SK-N-SH (cell line): ENCODE results near the gene FBXO10. TPM values are rescaled to one million over a fixed set of nuclear protein-coding genes. Genes with fewer than 3 reads are reported as not detected.

Source experiments
- CTCF ChIA-PET: fragments of 300-600, 350-600 bp; formaldehyde crosslinking; extraction: SDS; loops from one replicate; lab custom pipeline; 2021; lab: Yijun Ruan, JAX
- POLR2A ChIA-PET: fragments of 350-600 bp; sonication (Branson Sonifier 250); formaldehyde crosslinking; extraction: SDS; loops from one replicate; lab custom pipeline; 2020; ENCODE audit warnings: antibody characterized with exemption, inconsistent platforms; lab: Yijun Ruan, JAX
- DNase-seq: peaks from one replicate; pipeline ENCODE4 v3.0.0; 2012
- H2AFZ ChIP-seq: fragments of 200-600 bp; sonication (generic); 2 replicates; pipeline ENCODE4 v1.8.1; 2016; ENCODE audit warnings: antibody characterized with exemption, mild to moderate bottlenecking, low read depth
- H3F3A ChIP-seq: fragments of 200-600 bp; sonication (generic); replicated peaks from 2 replicates; pipeline ENCODE3; 2016; ENCODE audit warnings: antibody characterized with exemption, mild to moderate bottlenecking; ENCODE audit not compliant: insufficient read depth
- H3K27ac ChIP-seq, 2 experiments: fragments of 200-500 bp in 1 of 2; fragments of 200-600 bp in 1 of 2; sonication (Bioruptor generic) in 1 of 2; sonication (generic), shearing (Covaris generic) in 1 of 2; 2 replicates each; pipeline versions ENCODE4 v1.5.1 to v1.6.1; 2014 to 2016; ENCODE audit warnings: low read depth in 2 of 2, inconsistent platforms in 1 of 2, low read length in 1 of 2, mild to moderate bottlenecking in 1 of 2, mixed read lengths in 1 of 2
- H3K27me3 ChIP-seq: fragments of 200-600 bp; sonication (generic), shearing (Covaris generic); 2 replicates; pipeline ENCODE4 v1.6.1; 2016; ENCODE audit warnings: mixed run types; ENCODE audit not compliant: insufficient read depth
- H3K36me3 ChIP-seq, 2 experiments: fragments of 200-500 bp in 1 of 2; fragments of 200-600 bp in 1 of 2; sonication (Bioruptor generic) in 1 of 2; sonication (generic) in 1 of 2; replicated peaks in 1 of 2; 2 replicates each; pipeline versions ENCODE3 to v1.5.1; 2014 to 2016; ENCODE audit warnings: low read length in 1 of 2, mild to moderate bottlenecking in 1 of 2; ENCODE audit not compliant: insufficient read depth in 2 of 2, control insufficient read depth in 1 of 2
- H3K4me1 ChIP-seq, 2 experiments: fragments of 200-500 bp in 1 of 2; fragments of 200-600 bp in 1 of 2; sonication (Bioruptor generic) in 1 of 2; sonication (generic), shearing (Covaris generic) in 1 of 2; 2 replicates each; pipeline versions ENCODE4 v1.5.1 to v1.6.1; 2014 to 2016; ENCODE audit warnings: low read depth in 1 of 2, low read length in 1 of 2, mixed run types in 1 of 2; ENCODE audit not compliant: insufficient read depth in 2 of 2, control insufficient read depth in 1 of 2
- H3K4me2 ChIP-seq: fragments of 200-600 bp; sonication (generic), shearing (Covaris generic); 2 replicates; pipeline ENCODE4 v1.6.1; 2017; ENCODE audit warnings: mixed run types
- H3K4me3 ChIP-seq, 2 experiments: fragments of 200-500 bp in 1 of 2; fragments of 200-600 bp in 1 of 2; sonication (Bioruptor generic) in 1 of 2; sonication (generic), shearing (Covaris generic) in 1 of 2; 2 replicates each; pipeline versions ENCODE4 v1.5.1 to v1.8.1; 2014 to 2016; ENCODE audit warnings: low read depth in 2 of 2, inconsistent platforms in 1 of 2, low read length in 1 of 2, mild to moderate bottlenecking in 1 of 2, mixed read lengths in 1 of 2, moderate library complexity in 1 of 2
- H3K79me2 ChIP-seq: fragments of 200-600 bp; sonication (generic); 2 replicates; pipeline ENCODE4 v1.8.1; 2017; ENCODE audit warnings: mild to moderate bottlenecking; ENCODE audit not compliant: insufficient read depth
- H3K9ac ChIP-seq: fragments of 200-600 bp; sonication (generic); 2 replicates; pipeline ENCODE4 v1.6.1; 2017; ENCODE audit warnings: mixed run types
- H3K9me2 ChIP-seq: fragments of 200-600 bp; sonication (generic); 2 replicates; pipeline ENCODE4 v1.6.1; 2017; ENCODE audit warnings: mixed run types
- H3K9me3 ChIP-seq: fragments of 200-600 bp; sonication (generic); 2 replicates; pipeline ENCODE4 v1.6.1; 2017; ENCODE audit warnings: mixed run types, mild to moderate bottlenecking, moderate library complexity
- H4K20me1 ChIP-seq: fragments of 200-600 bp; sonication (generic); 2 replicates; pipeline ENCODE4 v1.6.1; 2017; ENCODE audit warnings: mild to moderate bottlenecking, mixed run types; ENCODE audit not compliant: insufficient read depth
- CHD2 ChIP-seq: fragments of 150-350 bp; IDR thresholded peaks from 2 replicates; pipeline ENCODE4 v1.6.1; 2018; ENCODE audit warnings: low read length; ENCODE audit not compliant: partially characterized antibody
- ELF1 ChIP-seq: IDR thresholded peaks from 2 replicates; pipeline ENCODE4 v1.4.0; 2012
- EP300 ChIP-seq, 2 experiments: IDR thresholded peaks; 2 replicates each; pipeline versions ENCODE4 v1.4.0 to v1.6.1; 2012; ENCODE audit warnings: borderline replicate concordance in 1 of 2, low read depth in 1 of 2, low read length in 1 of 2
- EZH2phosphoT487 ChIP-seq: fragments of 200-600 bp; sonication (generic); IDR thresholded peaks from 2 replicates; pipeline ENCODE4 v1.6.1; 2017; ENCODE audit warnings: low read depth, mixed run types, mild to moderate bottlenecking, antibody characterized with exemption, moderate library complexity, borderline replicate concordance
- FOSL2 ChIP-seq: IDR thresholded peaks from 2 replicates; pipeline ENCODE4 v1.4.0; 2012; ENCODE audit warnings: low read depth, mild to moderate bottlenecking, moderate library complexity, borderline replicate concordance
- FOXJ3 ChIP-seq: sonication (generic); formaldehyde crosslinking; IDR thresholded peaks from 2 replicates; pipeline ENCODE4 v1.5.1; 2020; ENCODE audit warnings: mild to moderate bottlenecking, missing genetic modification reagents
- GATA2 ChIP-seq: sonication (generic); formaldehyde crosslinking; IDR thresholded peaks from 2 replicates; pipeline ENCODE4 v1.5.0; 2020; ENCODE audit warnings: mild to moderate bottlenecking, missing genetic modification reagents
- NRF1 ChIP-seq: IDR thresholded peaks from 2 replicates; pipeline ENCODE4 v1.6.1; 2012; ENCODE audit warnings: low read depth, mild to moderate bottlenecking, low read length
- SIN3A ChIP-seq: IDR thresholded peaks from 2 replicates; pipeline ENCODE4 v1.6.1; 2012; ENCODE audit warnings: low read depth, mild to moderate bottlenecking, low read length, moderate library complexity, borderline replicate concordance
- SMC3 ChIP-seq: IDR thresholded peaks from 2 replicates; pipeline ENCODE4 v1.6.1; 2012; ENCODE audit warnings: low read depth, low read length, improper control_type of control experiment
- WGBS: methylation state at CpG from one replicate; pipeline ENCODE4 v1.1.6; 2017; ENCODE audit warnings: low lambda C conversion rate; 5-methylcytosine and 5-hydroxymethylcytosine counted together
- polyA plus RNA-seq, 3 experiments: library from polyadenylated mRNA; depleted of rRNA; stranded (reverse); fragments of >200 nt; gene quantifications; 2 replicates each; pipeline ENCODE4 v1.2.3, GENCODE V29; 2012
- TF ChIP-seq, protein P1 (sequence below): IDR thresholded peaks from 2 replicates; pipeline ENCODE4 v1.4.0; 2012; ENCODE audit warnings: low read depth, borderline replicate concordance
- TF ChIP-seq, protein P2 (sequence below): IDR thresholded peaks from 2 replicates; pipeline ENCODE4 v1.4.0; 2012; ENCODE audit warnings: low read depth, borderline replicate concordance
- TF ChIP-seq, protein P3 (sequence below): IDR thresholded peaks from 2 replicates; pipeline ENCODE4 v1.4.0; 2012; ENCODE audit warnings: low read depth
- TF ChIP-seq, protein P4 (sequence below): fragments of 150-350 bp; IDR thresholded peaks from 2 replicates; pipeline ENCODE4 v1.6.1; 2017; ENCODE audit warnings: antibody characterized with exemption, low read length, low read depth, borderline replicate concordance
- TF ChIP-seq, protein P5 (sequence below): IDR thresholded peaks from 2 replicates; pipeline ENCODE4 v1.6.1; 2012; ENCODE audit warnings: mild to moderate bottlenecking, low read depth, low read length, moderate library complexity
- TF ChIP-seq, protein P6 (sequence below): fragments of 200-600 bp; sonication (generic); IDR thresholded peaks from 2 replicates; pipeline ENCODE4 v1.6.1; 2017; ENCODE audit warnings: antibody characterized with exemption, mild to moderate bottlenecking, moderate library complexity
- TF ChIP-seq, protein P7 (sequence below): fragments of 150-350 bp; IDR thresholded peaks from 2 replicates; pipeline ENCODE4 v1.6.1; 2016; ENCODE audit warnings: mild to moderate bottlenecking, low read depth, low read length

Gene FBXO10
- polyA plus RNA-seq, 1 of the 3 experiments (the other 2 are of a cell fraction), result 10.1 TPM

DNA sequence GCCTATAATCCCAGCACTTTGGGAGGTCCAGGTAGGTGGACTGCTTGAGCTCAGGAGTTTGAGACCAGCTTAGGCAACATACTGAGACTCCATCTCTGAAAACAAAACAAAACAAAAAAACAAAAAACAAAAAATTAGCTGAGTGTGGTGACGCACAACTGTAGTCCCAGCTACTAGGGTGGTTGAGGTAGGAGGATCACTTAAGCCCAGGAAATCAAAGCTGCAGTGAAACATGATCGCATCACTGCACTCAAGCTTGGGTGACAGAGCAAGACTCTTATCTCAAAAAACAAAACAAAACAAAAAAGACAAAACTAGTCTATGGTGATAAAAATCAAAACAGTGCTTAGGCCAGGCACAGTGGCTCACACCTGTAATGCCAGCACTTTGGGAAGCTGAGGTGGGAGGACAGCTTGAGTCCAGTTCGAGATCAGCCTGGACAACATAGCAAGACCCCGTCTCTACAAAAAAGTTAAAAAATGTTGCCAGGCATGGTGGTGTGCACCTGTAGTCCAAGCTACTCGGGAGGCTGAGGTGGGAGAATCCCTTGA is 28.8 kb downstream of the FBXO10 start:
- DNase-seq, result no peak
- Histone ChIP-seq H3K4me3 (no peak overlapping the region), H3K79me2 (no peaks in the 10 kb centered on the region), H3F3A (no peaks in the 10 kb centered on the region), H3K9me3 (no peaks in the 10 kb centered on the region), H3K9ac (no peak overlapping the region), H3K27ac (no peak overlapping the region), H3K27me3 (no peaks in the 10 kb centered on the region), H3K4me1 (no peaks in the 10 kb centered on the region), H4K20me1 (no peaks in the 10 kb centered on the region; the same call in 1 of the 2 replicates), H3K9me2 (no peaks in the 10 kb centered on the region), H3K4me2 (no peak overlapping the region), H3K36me3 (no peaks in the 10 kb centered on the region), H2AFZ (no peak overlapping the region)
- CTCF ChIA-PET, result interaction anchor here (0.9 kb wide), 1 partner anchor 9 kb away, joined by 3 read pairs; no protein-coding TSS in a partner anchor
- 93% methylated on average over 5 of the region's 5 CpGs for WGBS
- POLR2A ChIA-PET, result no interaction called here
- TF ChIP-seq SIN3A (no peak), ELF1 (no peak), EP300 (IDR thresholded peaks at IDR 0.05; ENCODE audit: borderline replicate concordance in 1 of 2, low read depth in 1 of 2, low read length in 1 of 2) (no peak), NRF1 (no peak), FOSL2 (no peak), GATA2 (CRISPR knock-in tag) (no peak), EZH2phosphoT487 (no peak), FOXJ3 (CRISPR knock-in tag) (no peak), CHD2 (no peak), SMC3 (no peak)
- TF ChIP-seq, protein P1, sequence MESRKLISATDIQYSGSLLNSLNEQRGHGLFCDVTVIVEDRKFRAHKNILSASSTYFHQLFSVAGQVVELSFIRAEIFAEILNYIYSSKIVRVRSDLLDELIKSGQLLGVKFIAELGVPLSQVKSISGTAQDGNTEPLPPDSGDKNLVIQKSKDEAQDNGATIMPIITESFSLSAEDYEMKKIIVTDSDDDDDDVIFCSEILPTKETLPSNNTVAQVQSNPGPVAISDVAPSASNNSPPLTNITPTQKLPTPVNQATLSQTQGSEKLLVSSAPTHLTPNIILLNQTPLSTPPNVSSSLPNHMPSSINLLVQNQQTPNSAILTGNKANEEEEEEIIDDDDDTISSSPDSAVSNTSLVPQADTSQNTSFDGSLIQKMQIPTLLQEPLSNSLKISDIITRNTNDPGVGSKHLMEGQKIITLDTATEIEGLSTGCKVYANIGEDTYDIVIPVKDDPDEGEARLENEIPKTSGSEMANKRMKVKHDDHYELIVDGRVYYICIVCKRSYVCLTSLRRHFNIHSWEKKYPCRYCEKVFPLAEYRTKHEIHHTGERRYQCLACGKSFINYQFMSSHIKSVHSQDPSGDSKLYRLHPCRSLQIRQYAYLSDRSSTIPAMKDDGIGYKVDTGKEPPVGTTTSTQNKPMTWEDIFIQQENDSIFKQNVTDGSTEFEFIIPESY, result no peak
- TF ChIP-seq, protein P2, sequence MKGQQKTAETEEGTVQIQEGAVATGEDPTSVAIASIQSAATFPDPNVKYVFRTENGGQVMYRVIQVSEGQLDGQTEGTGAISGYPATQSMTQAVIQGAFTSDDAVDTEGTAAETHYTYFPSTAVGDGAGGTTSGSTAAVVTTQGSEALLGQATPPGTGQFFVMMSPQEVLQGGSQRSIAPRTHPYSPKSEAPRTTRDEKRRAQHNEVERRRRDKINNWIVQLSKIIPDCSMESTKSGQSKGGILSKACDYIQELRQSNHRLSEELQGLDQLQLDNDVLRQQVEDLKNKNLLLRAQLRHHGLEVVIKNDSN, result no peak
- TF ChIP-seq, protein P3, sequence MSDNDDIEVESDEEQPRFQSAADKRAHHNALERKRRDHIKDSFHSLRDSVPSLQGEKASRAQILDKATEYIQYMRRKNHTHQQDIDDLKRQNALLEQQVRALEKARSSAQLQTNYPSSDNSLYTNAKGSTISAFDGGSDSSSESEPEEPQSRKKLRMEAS, result no peak
- TF ChIP-seq, protein P4, sequence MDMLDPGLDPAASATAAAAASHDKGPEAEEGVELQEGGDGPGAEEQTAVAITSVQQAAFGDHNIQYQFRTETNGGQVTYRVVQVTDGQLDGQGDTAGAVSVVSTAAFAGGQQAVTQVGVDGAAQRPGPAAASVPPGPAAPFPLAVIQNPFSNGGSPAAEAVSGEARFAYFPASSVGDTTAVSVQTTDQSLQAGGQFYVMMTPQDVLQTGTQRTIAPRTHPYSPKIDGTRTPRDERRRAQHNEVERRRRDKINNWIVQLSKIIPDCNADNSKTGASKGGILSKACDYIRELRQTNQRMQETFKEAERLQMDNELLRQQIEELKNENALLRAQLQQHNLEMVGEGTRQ, result no peak
- TF ChIP-seq, protein P5, sequence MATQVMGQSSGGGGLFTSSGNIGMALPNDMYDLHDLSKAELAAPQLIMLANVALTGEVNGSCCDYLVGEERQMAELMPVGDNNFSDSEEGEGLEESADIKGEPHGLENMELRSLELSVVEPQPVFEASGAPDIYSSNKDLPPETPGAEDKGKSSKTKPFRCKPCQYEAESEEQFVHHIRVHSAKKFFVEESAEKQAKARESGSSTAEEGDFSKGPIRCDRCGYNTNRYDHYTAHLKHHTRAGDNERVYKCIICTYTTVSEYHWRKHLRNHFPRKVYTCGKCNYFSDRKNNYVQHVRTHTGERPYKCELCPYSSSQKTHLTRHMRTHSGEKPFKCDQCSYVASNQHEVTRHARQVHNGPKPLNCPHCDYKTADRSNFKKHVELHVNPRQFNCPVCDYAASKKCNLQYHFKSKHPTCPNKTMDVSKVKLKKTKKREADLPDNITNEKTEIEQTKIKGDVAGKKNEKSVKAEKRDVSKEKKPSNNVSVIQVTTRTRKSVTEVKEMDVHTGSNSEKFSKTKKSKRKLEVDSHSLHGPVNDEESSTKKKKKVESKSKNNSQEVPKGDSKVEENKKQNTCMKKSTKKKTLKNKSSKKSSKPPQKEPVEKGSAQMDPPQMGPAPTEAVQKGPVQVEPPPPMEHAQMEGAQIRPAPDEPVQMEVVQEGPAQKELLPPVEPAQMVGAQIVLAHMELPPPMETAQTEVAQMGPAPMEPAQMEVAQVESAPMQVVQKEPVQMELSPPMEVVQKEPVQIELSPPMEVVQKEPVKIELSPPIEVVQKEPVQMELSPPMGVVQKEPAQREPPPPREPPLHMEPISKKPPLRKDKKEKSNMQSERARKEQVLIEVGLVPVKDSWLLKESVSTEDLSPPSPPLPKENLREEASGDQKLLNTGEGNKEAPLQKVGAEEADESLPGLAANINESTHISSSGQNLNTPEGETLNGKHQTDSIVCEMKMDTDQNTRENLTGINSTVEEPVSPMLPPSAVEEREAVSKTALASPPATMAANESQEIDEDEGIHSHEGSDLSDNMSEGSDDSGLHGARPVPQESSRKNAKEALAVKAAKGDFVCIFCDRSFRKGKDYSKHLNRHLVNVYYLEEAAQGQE, result no peak
- TF ChIP-seq, protein P6, sequence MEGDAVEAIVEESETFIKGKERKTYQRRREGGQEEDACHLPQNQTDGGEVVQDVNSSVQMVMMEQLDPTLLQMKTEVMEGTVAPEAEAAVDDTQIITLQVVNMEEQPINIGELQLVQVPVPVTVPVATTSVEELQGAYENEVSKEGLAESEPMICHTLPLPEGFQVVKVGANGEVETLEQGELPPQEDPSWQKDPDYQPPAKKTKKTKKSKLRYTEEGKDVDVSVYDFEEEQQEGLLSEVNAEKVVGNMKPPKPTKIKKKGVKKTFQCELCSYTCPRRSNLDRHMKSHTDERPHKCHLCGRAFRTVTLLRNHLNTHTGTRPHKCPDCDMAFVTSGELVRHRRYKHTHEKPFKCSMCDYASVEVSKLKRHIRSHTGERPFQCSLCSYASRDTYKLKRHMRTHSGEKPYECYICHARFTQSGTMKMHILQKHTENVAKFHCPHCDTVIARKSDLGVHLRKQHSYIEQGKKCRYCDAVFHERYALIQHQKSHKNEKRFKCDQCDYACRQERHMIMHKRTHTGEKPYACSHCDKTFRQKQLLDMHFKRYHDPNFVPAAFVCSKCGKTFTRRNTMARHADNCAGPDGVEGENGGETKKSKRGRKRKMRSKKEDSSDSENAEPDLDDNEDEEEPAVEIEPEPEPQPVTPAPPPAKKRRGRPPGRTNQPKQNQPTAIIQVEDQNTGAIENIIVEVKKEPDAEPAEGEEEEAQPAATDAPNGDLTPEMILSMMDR, result no peak
- TF ChIP-seq, protein P7, sequence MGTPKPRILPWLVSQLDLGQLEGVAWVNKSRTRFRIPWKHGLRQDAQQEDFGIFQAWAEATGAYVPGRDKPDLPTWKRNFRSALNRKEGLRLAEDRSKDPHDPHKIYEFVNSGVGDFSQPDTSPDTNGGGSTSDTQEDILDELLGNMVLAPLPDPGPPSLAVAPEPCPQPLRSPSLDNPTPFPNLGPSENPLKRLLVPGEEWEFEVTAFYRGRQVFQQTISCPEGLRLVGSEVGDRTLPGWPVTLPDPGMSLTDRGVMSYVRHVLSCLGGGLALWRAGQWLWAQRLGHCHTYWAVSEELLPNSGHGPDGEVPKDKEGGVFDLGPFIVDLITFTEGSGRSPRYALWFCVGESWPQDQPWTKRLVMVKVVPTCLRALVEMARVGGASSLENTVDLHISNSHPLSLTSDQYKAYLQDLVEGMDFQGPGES, result no peak
